ENCODE results near the gene THSD4.

THSD4 gene

DNA sequence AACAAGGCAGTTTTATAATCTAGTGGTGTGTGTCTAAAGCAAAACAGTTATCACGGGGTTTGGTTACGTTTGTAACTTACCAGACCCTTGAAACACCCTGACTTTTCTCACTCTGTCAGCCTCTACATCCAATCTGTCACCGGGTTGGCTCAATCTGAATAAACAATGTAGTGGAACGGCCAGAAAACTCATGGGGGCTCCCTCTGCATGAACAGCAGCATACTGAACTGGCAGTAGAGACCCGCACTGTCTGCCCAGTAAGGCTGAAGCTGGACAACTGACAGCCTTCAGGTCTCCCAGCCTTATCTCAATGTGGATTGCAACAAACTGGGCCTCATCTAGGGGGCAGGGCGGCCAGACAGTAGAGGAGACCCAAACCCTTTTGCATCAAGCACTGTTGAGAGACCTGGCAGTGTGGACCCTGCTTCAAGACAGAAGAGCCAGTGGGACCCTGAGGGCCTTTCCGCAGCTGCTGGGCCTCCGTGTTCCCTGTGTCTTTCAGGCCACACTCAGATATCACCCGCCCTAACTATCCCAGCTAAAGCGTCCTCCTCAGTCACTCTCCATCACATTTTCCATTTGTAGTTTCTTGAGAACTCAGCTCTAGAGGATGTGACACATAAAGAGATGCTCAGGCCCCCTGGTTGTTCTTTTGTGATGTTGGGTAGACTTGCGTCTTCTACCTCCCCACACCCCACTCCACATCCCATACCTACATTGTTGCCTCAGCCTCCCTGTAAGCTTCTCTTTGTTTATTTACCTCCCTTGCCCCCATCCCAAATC is 513.9 kb downstream of the THSD4 start:
- TF ChIP-seq, protein P1, sequence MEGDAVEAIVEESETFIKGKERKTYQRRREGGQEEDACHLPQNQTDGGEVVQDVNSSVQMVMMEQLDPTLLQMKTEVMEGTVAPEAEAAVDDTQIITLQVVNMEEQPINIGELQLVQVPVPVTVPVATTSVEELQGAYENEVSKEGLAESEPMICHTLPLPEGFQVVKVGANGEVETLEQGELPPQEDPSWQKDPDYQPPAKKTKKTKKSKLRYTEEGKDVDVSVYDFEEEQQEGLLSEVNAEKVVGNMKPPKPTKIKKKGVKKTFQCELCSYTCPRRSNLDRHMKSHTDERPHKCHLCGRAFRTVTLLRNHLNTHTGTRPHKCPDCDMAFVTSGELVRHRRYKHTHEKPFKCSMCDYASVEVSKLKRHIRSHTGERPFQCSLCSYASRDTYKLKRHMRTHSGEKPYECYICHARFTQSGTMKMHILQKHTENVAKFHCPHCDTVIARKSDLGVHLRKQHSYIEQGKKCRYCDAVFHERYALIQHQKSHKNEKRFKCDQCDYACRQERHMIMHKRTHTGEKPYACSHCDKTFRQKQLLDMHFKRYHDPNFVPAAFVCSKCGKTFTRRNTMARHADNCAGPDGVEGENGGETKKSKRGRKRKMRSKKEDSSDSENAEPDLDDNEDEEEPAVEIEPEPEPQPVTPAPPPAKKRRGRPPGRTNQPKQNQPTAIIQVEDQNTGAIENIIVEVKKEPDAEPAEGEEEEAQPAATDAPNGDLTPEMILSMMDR (conservative IDR thresholded peaks at IDR 0.05; ENCODE audit: control insufficient read depth, insufficient read depth, low read depth, low read length) = no peak

DNA sequence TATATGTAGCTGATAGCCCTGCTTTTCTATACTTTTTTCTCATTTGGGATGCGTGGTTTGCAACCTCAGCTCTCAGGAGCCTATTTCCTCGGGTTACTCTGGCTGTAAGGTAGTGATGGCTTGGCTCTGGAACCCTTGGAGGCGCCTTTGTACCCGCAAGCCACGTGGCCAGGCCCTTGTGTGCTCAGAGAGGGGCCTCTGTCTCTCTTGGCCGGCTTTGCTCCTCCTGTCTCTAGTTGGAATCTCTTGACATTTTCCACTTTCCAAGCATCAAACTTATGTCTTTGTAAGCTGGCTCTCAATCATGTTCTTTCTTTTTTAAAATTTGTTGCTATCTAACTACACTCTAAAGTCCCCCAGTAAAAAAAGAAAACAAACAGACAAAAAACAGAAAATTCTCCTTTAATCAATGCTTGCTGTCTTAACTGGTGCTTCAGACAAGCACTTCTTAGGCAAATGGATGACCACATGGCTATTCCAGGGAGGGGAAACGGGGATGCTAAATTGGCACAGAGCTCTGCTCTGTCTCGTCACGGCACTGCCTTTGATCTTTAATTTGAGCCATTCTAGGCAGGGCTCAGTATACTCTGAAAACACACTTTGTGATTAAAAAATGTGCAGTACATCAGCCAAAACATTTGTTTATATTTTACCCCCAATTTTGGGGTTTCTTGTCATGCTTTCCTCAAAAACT is 514.7 kb downstream of the THSD4 start:
- peak; percentile 41 for DNase-seq (ENCODE audit: low read depth)
- no peak overlapping the region for H3K4me3 ChIP-seq (ENCODE audit: control insufficient read depth, low read depth, low read length)
- TF ChIP-seq, protein P1 (conservative IDR thresholded peaks at IDR 0.05; ENCODE audit: control insufficient read depth, insufficient read depth, low read depth, low read length) = no peak

More for the DNA sequence above, 513.9 kb downstream of the THSD4 start:
- no peak overlapping the region for H3K4me3 ChIP-seq (ENCODE audit: control insufficient read depth, low read depth, low read length)
- no peak for DNase-seq (ENCODE audit: low read depth)

DNA sequence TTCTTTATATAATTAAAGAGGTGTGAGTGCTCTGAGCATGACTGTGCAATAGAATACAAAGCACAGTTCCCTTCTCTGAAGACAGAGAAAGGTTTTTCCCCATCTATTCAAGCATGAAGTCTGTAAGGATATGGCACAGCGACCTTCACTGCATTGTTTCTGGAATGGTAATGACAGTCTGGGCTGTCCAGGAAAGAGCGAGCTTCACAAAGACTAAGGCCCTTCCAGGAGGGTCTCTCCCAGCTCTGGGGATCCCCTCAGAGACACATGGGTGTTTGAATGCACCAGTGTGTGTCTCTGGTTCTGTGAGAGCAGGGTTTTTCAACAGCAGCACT is 515.2 kb downstream of the THSD4 start:
- no peak overlapping the region for H3K4me3 ChIP-seq (ENCODE audit: control insufficient read depth, low read depth, low read length)
- DNase-seq (ENCODE audit: low read depth) = no peak
- TF ChIP-seq, protein P1 (conservative IDR thresholded peaks at IDR 0.05; ENCODE audit: control insufficient read depth, insufficient read depth, low read depth, low read length) = no peak

DNA sequence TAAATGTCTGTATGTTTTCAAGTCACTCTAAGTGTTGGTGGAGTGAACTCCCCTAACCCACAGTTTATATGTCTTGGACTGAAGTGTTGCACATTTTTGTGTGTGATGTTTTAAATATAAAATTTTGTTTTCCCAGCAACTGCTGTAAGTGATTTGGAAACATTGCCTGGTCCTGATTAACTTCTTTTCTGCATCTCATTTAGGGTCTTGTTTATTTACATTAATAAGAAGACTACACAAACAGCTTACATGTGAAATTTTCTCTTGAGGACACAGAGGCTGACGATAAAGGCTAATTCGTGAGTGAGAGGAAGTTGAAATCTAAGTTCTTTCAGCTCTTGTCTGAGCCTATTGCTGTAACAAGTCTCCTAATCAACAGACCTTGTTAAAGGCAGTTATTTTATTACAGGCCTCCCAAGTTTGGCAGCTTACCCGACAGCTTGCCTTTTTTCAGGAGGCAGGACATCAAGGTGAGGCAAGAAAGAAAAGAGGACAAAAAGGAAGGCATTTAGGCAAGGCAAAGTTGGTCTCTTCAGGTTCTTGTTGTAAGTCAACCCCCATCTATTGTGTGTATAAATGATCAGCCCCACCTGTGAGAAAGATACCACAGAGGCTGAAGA is 517.4 kb downstream of the THSD4 start:
- TF ChIP-seq, protein P1 (conservative IDR thresholded peaks at IDR 0.05; ENCODE audit: control insufficient read depth, insufficient read depth, low read depth, low read length) = no peak

DNA sequence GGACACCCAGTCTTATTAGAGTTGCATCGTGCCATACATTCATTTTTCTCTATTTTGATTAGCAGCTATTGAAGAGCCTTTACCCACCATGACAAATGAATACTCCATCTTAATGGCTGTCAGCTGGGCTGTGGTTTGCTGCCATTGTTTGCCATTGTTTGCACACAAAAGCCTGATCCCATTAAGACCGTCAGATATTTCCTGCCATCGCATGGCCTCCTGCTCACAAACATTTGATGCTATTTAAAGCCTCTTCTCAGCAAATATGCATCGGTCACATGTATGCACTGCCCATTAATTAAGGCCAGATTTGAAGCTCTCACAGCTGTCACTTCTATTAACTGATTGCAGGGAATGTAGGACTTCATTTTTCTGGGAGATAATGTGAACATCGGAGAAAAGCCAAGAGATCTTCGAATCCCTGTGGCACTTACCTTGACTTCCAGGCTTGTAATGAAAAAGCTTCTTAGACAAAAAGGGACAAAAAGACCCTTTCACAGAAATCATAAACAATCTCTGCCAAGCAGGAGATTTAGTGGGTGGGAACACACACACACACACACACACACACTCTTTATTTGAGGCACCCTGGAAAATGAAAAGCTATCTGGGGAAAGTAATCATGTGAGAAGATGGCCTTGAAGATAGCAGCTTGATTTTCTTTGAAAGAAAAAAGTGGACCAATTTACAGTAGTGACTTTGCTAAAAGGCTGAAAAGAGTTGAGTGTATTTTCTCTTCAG is 519.7 kb downstream of the THSD4 start:
- TF ChIP-seq, protein P1 (conservative IDR thresholded peaks at IDR 0.05; ENCODE audit: control insufficient read depth, insufficient read depth, low read depth, low read length) = no peak
- DNase-seq (ENCODE audit: low read depth) = no peak
- H3K4me3 ChIP-seq (ENCODE audit: control insufficient read depth, low read depth, low read length) = no peak overlapping the region

More for the DNA sequence above, 517.4 kb downstream of the THSD4 start:
- no peak for DNase-seq (ENCODE audit: low read depth)
- no peak overlapping the region for H3K4me3 ChIP-seq (ENCODE audit: control insufficient read depth, low read depth, low read length)

DNA sequence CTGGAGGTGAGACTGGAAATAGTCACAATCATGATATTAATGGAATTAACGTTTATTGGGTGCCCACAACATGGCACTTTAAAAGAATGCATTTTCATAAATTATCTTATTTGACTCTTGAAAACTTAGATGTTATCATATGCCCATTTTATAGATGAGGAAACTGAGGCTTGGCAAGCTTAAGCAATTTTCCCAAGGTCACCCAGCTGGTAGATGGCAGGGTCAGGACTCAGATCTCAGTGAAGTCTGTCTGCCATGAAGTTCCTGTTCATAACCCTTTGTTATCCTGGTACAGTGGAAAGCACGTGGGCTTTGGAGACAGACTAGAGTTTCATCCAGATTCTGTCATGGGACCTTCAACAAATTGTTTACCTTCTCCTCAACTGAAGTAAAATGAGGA is 520.5 kb downstream of the THSD4 start:
- no peak overlapping the region for H3K4me3 ChIP-seq (ENCODE audit: control insufficient read depth, low read depth, low read length)
- no peak for DNase-seq (ENCODE audit: low read depth)
- TF ChIP-seq, protein P1 (conservative IDR thresholded peaks at IDR 0.05; ENCODE audit: control insufficient read depth, insufficient read depth, low read depth, low read length) = no peak
